Sigmoid colon (tissue), 7 donors: Measurements from ENCODE around the gene SSTR5. TPM values are rescaled to one million over a fixed set of nuclear protein-coding genes. Genes with fewer than 3 reads are reported as not detected.

Experiments
- DNase-seq: peaks from one replicate; pipeline ENCODE4 v3.0.0-alpha.2; 2019
- H3K27ac ChIP-seq, 4 donors: fragments of 200-600 bp; sonication (generic); one replicate each; pipeline ENCODE4 v1.5.1; 2016 to 2019; ENCODE audit warnings: mild to moderate bottlenecking in 1 of 4
- H3K27me3 ChIP-seq, 3 donors: fragments of 200-600 bp; sonication (generic); one replicate each; pipeline ENCODE4 v1.5.1; 2019; ENCODE audit warnings: mild to moderate bottlenecking in 1 of 3
- H3K36me3 ChIP-seq, 4 donors: fragments of 200-600 bp; sonication (generic); one replicate each; pipeline ENCODE4 v1.5.1; 2016 to 2019
- H3K4me1 ChIP-seq, 4 donors: fragments of 200-600 bp; sonication (generic); one replicate each; pipeline ENCODE4 v1.5.1; 2017 to 2019
- H3K4me3 ChIP-seq, 4 donors: fragments of 200-600 bp; sonication (generic); one replicate each; pipeline ENCODE4 v1.5.1; 2017 to 2019; ENCODE audit warnings: mild to moderate bottlenecking in 2 of 4, moderate library complexity in 1 of 4
- H3K9me3 ChIP-seq, 4 donors: fragments of 200-600 bp in 3 of 4; sonication (generic) in 3 of 4; one replicate each; pipeline versions ENCODE4 v1.5.1 to v1.6.1; 2013 to 2019
- EP300 ChIP-seq, 4 donors: sonication (generic); formaldehyde crosslinking; IDR thresholded peaks; one replicate each; pipeline ENCODE4 v1.6.1; 2017; ENCODE audit warnings: antibody characterized with exemption in 4 of 4
- POLR2A ChIP-seq, 2 donors: fragments of 450-650 bp; IDR thresholded peaks; one replicate each; pipeline ENCODE4 v1.6.1; 2016; ENCODE audit warnings: antibody characterized with exemption in 2 of 2, mild to moderate bottlenecking in 2 of 2, moderate library complexity in 2 of 2
- POLR2AphosphoS5 ChIP-seq, 4 donors: sonication (generic); formaldehyde crosslinking; IDR thresholded peaks; one replicate each; pipeline ENCODE4 v1.6.1; 2017; ENCODE audit warnings: antibody characterized with exemption in 4 of 4
- WGBS, 2 donors: extraction: QIAGEN DNeasy Blood & Tissue Kit; methylation state at CpG; one replicate each; pipeline ENCODE4 v1.1.7; 2013; 5-methylcytosine and 5-hydroxymethylcytosine counted together
- intact Hi-C: fragments of 100-400 bp; cut with DNase I; formaldehyde crosslinking; loops from one replicate; pipeline ENCODE4 v1.15.1; 2023
- polyA plus RNA-seq, 3 donors: library from polyadenylated mRNA; stranded (reverse); fragments of 200-250 nt; gene quantifications; one replicate each; pipeline ENCODE4 v1.2.3, GENCODE V29; 2013
- total RNA-seq, 4 donors: library from RNA; depleted of rRNA; stranded (reverse); fragments of >200 nt; gene quantifications; one replicate each; pipeline ENCODE4 v1.1.0, GENCODE V29; 2016
- TF ChIP-seq, protein P1 (sequence below), 4 experiments: fragments of 450-650 bp in 3 of 4; fragments of 200-600 bp in 1 of 4; IDR thresholded peaks; one replicate each; pipeline ENCODE4 v1.5.1; 2016 to 2019; ENCODE audit warnings: antibody characterized with exemption in 4 of 4, mild to moderate bottlenecking in 3 of 4, moderate library complexity in 2 of 4
- donor health status: healthy with polysubstance abuse.
- donor health status: Bipolar disorder and iron deficiency.
- donor health status: healthy.

The SSTR5 gene
- total and polyA plus RNA-seq, 7 donors = 0.04 TPM; not detected in 6

DNA sequence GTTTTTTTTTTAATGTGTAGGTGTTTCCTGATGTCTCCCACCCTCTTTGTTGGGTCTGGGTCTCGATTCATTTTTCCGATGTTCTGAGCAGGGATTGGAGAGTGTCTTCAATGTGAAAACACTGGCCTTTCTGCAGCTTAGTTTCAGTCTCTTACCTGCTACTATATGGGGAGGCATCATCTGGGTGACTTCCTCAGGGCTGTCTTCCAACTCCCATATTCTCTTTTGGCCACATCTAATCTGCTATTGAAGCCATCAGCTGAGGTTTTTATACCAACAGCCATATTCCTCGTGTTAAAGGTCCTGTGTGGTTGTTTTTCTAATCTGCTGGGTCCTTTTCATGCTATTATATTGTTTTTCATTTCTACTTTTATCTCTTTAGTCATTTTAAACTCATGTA is 13.2 kb upstream of the SSTR5 start:
- no peaks in the 10 kb centered on the region for H3K36me3 ChIP-seq
- H3K4me3 ChIP-seq = no peak overlapping the region
- intact Hi-C loops = loop anchor here (5.0 kb wide), 1 partner anchor 347 kb away; no protein-coding TSS in a partner anchor
- 79 to 89% methylated on average over 3 of the region's 3 CpGs for WGBS, 2 donors
- no peak for TF ChIP-seq POLR2AphosphoS5 (IDR thresholded peaks at IDR 0.05)
- no peak for TF ChIP-seq EP300 (IDR thresholded peaks at IDR 0.05)
- TF ChIP-seq, protein P1, sequence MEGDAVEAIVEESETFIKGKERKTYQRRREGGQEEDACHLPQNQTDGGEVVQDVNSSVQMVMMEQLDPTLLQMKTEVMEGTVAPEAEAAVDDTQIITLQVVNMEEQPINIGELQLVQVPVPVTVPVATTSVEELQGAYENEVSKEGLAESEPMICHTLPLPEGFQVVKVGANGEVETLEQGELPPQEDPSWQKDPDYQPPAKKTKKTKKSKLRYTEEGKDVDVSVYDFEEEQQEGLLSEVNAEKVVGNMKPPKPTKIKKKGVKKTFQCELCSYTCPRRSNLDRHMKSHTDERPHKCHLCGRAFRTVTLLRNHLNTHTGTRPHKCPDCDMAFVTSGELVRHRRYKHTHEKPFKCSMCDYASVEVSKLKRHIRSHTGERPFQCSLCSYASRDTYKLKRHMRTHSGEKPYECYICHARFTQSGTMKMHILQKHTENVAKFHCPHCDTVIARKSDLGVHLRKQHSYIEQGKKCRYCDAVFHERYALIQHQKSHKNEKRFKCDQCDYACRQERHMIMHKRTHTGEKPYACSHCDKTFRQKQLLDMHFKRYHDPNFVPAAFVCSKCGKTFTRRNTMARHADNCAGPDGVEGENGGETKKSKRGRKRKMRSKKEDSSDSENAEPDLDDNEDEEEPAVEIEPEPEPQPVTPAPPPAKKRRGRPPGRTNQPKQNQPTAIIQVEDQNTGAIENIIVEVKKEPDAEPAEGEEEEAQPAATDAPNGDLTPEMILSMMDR (IDR thresholded peaks at IDR 0.05) = no peak
- TF ChIP-seq POLR2A (IDR thresholded peaks at IDR 0.05) = no peak
- no peak for DNase-seq
- no peak overlapping the region for H3K27ac ChIP-seq
- peaks cover 0 to 6% (median 3%) of the 10 kb centered on the region in 4 donors for H3K4me1 ChIP-seq
- H3K27me3 ChIP-seq = peaks cover 20 to 58% (median 28%) of the 10 kb centered on the region in 3 donors
- H3K9me3 ChIP-seq = no peaks in the 10 kb centered on the region

DNA sequence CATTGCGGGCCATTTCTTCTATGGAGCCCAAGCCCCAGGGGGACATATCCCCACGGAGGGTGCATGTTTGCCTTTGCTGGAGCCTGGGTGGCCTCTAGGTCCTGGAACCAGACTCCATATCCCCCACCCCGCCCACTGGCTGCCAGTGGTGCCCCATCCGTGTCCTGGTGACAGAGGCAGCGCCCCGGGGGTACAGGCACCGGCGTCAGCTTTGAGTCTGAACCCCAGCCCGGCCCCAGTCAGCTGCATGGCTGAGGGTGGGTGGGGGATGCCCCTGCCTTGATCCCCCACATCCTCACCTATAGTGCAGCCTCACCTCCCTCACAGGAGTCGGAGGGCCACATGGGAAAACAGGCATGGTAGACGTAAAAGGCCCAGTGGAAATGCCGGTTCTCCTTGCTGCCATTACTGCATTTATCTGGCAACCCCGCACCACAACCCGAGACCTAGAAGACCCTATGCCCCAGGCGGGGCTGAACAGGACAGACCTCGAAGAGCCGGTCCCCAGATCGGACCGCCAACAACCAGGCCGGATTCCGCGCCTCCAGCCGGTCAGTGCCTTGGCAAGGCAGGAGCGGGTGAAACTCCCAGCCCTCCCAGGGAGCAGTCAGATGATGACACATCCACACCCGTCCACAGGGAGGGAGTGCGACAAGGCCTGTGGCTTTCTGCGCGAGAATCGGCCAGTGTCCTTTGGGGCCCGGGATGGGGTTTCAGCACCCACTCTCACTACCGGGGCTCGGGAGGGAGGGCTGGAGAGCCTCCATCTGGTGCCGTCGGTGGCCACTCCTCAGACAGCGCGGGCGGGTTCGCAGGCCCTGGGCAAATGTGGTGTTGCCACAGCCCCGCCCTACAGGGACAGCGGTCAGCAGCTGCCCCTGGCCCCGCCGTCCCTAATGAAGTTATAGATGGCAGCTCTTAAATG is 11.9 kb upstream of the SSTR5 start:
- Histone ChIP-seq H3K4me1 (peaks cover 0 to 6% (median 0%) of the 10 kb centered on the region in 4 donors), H3K4me3 (no peak overlapping the region), H3K27ac (no peak overlapping the region), H3K36me3 (no peaks in the 10 kb centered on the region), H3K9me3 (no peaks in the 10 kb centered on the region), H3K27me3 (peaks cover 11 to 58% (median 29%) of the 10 kb centered on the region in 3 donors)
- no peak for DNase-seq
- TF ChIP-seq, protein P1 (IDR thresholded peaks at IDR 0.05) = no peak
- TF ChIP-seq POLR2AphosphoS5 (IDR thresholded peaks at IDR 0.05) (no peak), EP300 (IDR thresholded peaks at IDR 0.05) (no peak), POLR2A (IDR thresholded peaks at IDR 0.05) (no peak)
- WGBS, 2 donors = 75 to 84% methylated on average over 42 of the region's 42 CpGs
- intact Hi-C loops = no loop called here

- 81 to 86% methylated on average over 43 of the region's 43 CpGs for WGBS, 2 donors
- H3K27ac ChIP-seq = no peak overlapping the region
- no peak overlapping the region for H3K4me3 ChIP-seq
- H3K27me3 ChIP-seq = peaks cover 11 to 61% (median 39%) of the 10 kb centered on the region in 3 donors
- no peak for DNase-seq
- H3K9me3 ChIP-seq = no peaks in the 10 kb centered on the region
- TF ChIP-seq POLR2AphosphoS5 (IDR thresholded peaks at IDR 0.05) (no peak), EP300 (IDR thresholded peaks at IDR 0.05) (no peak), POLR2A (IDR thresholded peaks at IDR 0.05) (no peak)
- TF ChIP-seq, protein P1 (IDR thresholded peaks at IDR 0.05) = no peak
- peaks cover 0 to 6% (median 0%) of the 10 kb centered on the region in 4 donors for H3K4me1 ChIP-seq
- intact Hi-C loops = no loop called here
- H3K36me3 ChIP-seq = no peaks in the 10 kb centered on the region
Observed at GRCh38 chr16:1061769-1062505, 10.6 kb upstream of the SSTR5 start.

DNA sequence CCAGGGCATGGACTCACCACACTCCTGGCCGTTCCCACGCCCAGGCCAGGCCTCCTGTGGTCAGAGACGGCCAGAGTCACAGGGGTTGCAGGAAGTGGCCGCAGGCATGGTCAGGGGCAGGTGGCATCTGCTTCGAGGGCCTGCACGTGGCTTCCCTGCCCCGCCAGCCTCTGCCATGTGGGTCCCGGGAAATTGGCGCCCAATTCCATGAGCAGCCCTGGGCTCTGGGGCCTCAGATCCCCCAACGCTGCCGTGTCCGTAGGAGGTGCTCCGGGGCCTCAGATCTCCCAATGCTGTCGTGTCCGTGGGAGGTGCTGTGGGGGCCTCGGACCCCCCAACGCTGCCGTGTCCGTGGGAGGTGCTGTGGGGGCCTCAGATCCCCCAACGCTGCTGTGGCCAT is 9.7 kb upstream of the SSTR5 start:
- H3K4me3 ChIP-seq = no peak overlapping the region
- 57 to 74% methylated on average over 20 of the region's 20 CpGs for WGBS, 2 donors
- H3K27ac ChIP-seq = no peak overlapping the region
- DNase-seq = no peak
- no peaks in the 10 kb centered on the region for H3K4me1 ChIP-seq
- intact Hi-C loops = no loop called here
- H3K9me3 ChIP-seq = no peaks in the 10 kb centered on the region
- TF ChIP-seq, protein P1 (IDR thresholded peaks at IDR 0.05) = no peak
- no peak for TF ChIP-seq EP300 (IDR thresholded peaks at IDR 0.05)
- TF ChIP-seq POLR2AphosphoS5 (IDR thresholded peaks at IDR 0.05) = no peak
- TF ChIP-seq POLR2A (IDR thresholded peaks at IDR 0.05) = no peak
- H3K27me3 ChIP-seq = peaks cover 2 to 61% (median 42%) of the 10 kb centered on the region in 3 donors
- H3K36me3 ChIP-seq = no peaks in the 10 kb centered on the region
